NCI-H1105 (cell line): ENCODE results near the gene PHAF1.

Source experiments
- DNase-seq: peaks from one replicate; lab custom pipeline; 2025; lab: John Stamatoyannopoulos, UW

PHAF1 gene

GRCh38 chr16:67163164-67163998, 53.6 kb downstream of the PHAF1 start:
- peak; percentile 69 for DNase-seq

GRCh38 chr16:67163999-67164558, 54.3 kb downstream of the PHAF1 start:
- no peak for DNase-seq

GRCh38 chr16:67164599-67165061, 54.9 kb downstream of the PHAF1 start, which contains the start of gene HSF4:
Gene HSF4, plus strand, starts transcription at chr16:67164745. Its CDS starts 67 bp downstream, at chr16:67164812.
- no peak for DNase-seq

- no peak for DNase-seq
These were observed 55.7 kb downstream of the PHAF1 start for GRCh38 chr16:67165121-67166078.

GRCh38 chr16:67166110-67166547, 56.4 kb downstream of the PHAF1 start:
- no peak for DNase-seq

GRCh38 chr16:67166598-67167168, 56.9 kb downstream of the PHAF1 start:
- DNase-seq, result no peak

GRCh38 chr16:67167588-67167987, 57.8 kb downstream of the PHAF1 start:
- no peak for DNase-seq

- no peak for DNase-seq
These were observed 59.3 kb downstream of the PHAF1 start for GRCh38 chr16:67169011-67169451.

GRCh38 chr16:67169642-67170167, 60.0 kb downstream of the PHAF1 start:
- peak; percentile 12 for DNase-seq

- peak; percentile 38 for DNase-seq
These were observed 60.6 kb downstream of the PHAF1 start, which contains the start of gene NOL3 for GRCh38 chr16:67170168-67170948. Gene NOL3, plus strand, starts transcription at chr16:67170538.

- no peak for DNase-seq
These were observed 61.4 kb downstream of the PHAF1 start for GRCh38 chr16:67170949-67171649.

GRCh38 chr16:67173323-67173722, 63.6 kb downstream of the PHAF1 start:
- no peak for DNase-seq

GRCh38 chr16:67173808-67174705, 64.3 kb downstream of the PHAF1 start:
- DNase-seq, result peak; percentile 61

- DNase-seq, result no peak
These were observed 65.0 kb downstream of the PHAF1 start for GRCh38 chr16:67174706-67175231.

GRCh38 chr16:67176662-67177061, 66.9 kb downstream of the PHAF1 start:
- DNase-seq, result no peak

- DNase-seq, result peak; percentile 85
These were observed 68.3 kb downstream of the PHAF1 start for GRCh38 chr16:67177743-67178699.

- no peak for DNase-seq
These were observed 69.8 kb downstream of the PHAF1 start for GRCh38 chr16:67179421-67180080.
